Erythroblast (primary cell): Measurements from ENCODE around the gene TSHB.

ENCODE experiments used
- GATA1 ChIP-seq: IDR thresholded peaks from 2 replicates; pipeline ENCODE4 v1.6.1; 2011; ENCODE audit warnings: low read depth, mild to moderate bottlenecking, control low read depth, low read length, moderate library complexity
- POLR2A ChIP-seq: IDR thresholded peaks from 2 replicates; pipeline ENCODE4 v1.6.1; 2011; ENCODE audit warnings: mild to moderate bottlenecking, low read length

DNA sequence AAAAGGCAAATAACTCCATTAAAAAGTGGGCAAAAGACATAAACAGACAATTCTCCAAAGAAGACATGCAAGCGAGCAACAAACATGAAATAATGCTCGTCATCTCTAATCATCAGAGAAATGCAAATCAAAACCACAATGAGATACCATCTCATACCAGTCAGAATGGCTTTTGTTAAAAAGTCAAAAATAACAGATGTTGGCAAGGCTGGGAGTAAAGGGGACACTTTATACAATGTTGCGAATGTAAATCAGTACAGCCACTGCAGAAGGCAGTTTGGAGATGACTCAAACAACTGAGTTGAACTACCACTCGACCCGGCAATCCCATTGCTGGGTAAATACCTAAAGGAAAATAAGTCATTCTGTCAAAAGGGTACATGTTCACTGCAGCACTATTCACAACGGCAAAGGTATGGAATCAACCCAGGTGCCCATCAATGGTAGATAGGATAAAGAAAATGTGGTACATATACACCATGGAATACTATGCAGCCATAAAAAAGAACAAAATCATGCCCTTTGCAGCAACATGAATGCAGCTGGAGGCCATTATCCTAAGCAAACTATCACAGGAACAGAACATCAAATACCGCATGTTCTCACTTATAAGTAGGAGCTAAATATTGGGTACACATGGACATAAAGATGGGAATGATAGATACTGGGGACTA is 33.7 kb downstream of the TSHB start:
- TF ChIP-seq POLR2A = no peak
- TF ChIP-seq GATA1 = no peak
